HG03139 (cell line): ENCODE measurements around the gene MPO.

ENCODE experiments used
- ATAC-seq: cut with Tn5 transposase; IDR thresholded peaks from one replicate; pipeline ENCODE4 v1.9.1; 2021; ENCODE audit not compliant: unreplicated experiment

MPO gene, protein sequence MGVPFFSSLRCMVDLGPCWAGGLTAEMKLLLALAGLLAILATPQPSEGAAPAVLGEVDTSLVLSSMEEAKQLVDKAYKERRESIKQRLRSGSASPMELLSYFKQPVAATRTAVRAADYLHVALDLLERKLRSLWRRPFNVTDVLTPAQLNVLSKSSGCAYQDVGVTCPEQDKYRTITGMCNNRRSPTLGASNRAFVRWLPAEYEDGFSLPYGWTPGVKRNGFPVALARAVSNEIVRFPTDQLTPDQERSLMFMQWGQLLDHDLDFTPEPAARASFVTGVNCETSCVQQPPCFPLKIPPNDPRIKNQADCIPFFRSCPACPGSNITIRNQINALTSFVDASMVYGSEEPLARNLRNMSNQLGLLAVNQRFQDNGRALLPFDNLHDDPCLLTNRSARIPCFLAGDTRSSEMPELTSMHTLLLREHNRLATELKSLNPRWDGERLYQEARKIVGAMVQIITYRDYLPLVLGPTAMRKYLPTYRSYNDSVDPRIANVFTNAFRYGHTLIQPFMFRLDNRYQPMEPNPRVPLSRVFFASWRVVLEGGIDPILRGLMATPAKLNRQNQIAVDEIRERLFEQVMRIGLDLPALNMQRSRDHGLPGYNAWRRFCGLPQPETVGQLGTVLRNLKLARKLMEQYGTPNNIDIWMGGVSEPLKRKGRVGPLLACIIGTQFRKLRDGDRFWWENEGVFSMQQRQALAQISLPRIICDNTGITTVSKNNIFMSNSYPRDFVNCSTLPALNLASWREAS

DNA sequence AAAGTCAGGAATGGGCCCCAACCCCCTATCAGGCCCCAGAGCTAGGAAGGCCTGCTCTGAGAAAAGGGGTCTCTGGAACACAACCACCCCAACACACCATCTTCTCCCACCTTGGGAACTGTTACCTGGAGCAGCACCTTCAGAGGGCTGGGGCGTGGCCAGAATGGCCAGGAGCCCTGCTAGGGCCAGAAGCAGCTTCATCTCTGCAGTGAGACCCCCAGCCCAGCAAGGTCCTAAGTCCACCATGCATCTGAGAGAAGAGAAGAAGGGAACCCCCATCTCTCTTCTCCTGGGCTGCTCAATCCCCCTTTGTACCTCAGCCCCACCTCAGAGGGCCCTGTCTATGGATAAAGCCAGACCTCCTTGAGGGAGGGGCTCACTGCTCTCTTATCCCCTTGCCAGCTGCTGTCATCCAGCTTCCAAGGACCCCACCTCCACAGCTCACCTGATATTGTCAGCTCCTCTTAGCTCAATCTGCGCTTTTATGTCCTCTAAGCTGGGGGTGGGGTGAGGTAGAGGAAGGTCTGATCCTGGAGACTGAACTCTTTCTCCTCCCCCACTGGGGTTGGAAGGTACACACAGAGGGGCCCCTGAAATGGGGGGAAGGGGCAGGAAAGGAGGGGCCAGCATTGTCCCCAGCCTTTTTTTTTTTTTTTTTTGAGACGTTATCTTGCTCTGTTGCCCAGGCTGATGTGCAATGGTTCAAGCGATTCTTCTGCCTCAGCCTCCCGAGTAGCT is at the start of gene MPO:
Gene MPO, minus strand, starts transcription at position 456 of the 738 bp plus-strand sequence. Its CDS starts 177 bp downstream, at position 279.
- ATAC-seq, result no peak

GRCh38 chr17:58329810-58330537 is 49.2 kb upstream of the MPO start:
- no peak for ATAC-seq

DNA sequence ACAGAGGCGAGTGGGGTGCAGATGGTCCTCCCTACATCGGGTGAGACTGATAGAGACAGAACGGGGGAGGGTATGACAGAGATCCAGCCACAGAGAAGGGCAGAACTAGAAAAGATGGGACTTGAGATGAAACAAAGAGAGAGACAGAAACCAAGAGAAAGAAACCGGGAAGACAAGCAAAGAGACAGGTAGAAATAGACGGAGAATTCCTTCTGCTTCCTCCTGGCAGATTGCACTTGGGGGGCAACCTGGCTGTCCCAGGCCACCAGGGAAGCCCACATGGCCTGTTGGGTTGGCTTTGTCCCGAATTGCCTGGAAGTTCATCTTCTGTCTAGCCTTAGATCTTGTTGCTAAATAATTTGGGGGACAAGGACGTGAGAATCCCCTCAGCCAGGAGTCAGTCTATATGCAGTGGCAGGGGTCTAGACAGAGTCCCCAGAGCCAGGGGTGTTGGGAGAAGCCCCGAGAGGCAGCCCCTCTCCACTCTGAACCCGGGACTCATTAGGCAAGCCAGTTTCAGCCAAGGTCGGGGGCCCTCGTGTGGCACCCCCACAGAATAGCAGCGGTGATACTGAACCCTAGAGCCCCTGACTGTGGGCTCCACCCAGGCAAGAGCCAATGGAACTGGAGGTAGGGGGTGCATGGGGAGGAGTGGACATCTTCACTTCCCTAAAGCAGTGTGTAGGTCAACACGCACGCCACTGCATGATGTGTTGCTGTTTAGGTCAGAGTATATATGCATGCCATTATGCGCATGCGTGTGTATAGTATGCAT is 48.5 kb upstream of the MPO start:
- peak; percentile 33 for ATAC-seq

DNA sequence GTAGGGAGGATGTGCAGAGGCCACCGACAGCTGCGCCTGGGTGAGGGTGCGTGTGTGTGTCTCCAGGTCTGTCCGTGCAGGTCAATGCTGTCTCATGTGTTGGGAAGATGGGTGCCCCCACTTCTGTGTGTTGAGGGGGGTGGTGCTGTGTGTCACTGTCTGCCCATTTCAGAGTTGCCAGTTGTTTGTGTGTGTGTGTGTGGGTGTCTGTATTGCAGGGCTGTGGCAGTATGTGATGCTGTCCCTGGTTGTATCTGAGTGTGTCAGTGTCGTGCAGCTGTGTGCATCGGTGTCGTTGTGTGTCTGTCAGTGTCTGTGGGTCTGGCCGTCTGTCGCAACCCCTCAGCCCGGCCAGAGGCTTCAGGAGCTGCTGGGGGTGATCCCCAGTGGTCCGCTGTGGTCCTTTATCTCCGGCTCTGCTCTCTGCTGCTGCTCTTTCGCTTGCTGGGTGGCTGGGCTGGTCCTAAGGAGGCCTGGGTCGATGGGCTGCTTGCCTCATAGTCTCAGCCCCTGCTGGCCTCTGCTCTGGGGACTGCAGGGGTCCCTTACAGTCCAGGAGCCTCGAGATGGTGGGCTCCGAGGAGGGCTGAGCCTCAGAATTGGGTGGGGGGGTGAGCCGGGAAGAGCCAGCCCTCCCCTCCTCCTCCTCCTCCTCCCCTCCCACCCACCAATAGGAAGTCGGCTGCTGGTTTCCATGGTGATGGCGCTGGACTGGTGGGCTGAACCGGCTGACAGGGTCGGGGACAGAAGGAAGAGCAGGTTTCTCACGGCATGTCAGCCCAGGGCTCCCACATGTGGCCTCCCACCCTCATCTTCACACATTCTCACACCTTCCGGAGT is 47.7 kb upstream of the MPO start, which contains the start of gene TSPOAP1:
Gene TSPOAP1, minus strand, starts transcription at position 601 of the 840 bp plus-strand sequence. CDS start 875 bp downstream, outside the sequence.
- no peak for ATAC-seq

DNA sequence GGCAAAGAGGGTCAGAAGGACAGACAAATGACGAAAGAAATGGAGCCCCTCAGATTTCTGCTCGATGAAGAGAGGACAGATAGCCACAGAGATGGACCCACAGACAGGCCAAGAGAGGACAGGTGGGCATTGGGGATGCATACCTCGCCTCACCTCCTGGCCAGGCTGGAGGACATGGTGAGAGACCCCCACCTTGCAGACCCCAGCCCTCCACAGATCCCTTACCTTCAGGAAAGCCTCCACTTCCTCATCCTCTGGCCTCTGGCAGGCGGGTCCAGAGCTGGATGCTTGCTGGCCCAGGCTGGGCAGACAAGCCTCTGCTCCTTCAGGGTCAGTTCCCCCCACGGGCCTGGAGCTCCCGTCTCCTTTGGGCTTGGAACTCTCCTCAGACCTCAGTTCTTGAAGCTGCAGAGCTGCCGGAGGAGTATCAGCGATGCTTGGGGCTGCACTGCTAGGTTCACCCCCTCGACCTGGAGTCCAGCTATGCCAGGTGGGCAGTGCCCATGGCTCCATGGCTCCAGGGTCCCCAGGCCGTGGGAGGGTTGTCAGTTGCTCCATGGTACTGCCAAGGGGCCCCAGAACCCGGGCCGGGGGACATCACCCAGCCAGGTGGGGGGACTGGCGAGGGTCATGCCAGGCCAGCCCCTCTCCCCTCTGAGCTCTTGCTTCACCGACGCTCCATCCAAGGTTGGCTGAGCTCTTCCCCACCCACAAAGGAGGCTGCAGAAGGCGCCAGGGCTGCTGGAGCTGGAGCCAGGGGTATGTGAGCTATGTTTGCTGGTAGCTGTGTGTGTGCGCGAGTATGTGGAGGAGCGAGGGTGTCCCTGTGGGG is 46.8 kb upstream of the MPO start:
- ATAC-seq, result no peak

DNA sequence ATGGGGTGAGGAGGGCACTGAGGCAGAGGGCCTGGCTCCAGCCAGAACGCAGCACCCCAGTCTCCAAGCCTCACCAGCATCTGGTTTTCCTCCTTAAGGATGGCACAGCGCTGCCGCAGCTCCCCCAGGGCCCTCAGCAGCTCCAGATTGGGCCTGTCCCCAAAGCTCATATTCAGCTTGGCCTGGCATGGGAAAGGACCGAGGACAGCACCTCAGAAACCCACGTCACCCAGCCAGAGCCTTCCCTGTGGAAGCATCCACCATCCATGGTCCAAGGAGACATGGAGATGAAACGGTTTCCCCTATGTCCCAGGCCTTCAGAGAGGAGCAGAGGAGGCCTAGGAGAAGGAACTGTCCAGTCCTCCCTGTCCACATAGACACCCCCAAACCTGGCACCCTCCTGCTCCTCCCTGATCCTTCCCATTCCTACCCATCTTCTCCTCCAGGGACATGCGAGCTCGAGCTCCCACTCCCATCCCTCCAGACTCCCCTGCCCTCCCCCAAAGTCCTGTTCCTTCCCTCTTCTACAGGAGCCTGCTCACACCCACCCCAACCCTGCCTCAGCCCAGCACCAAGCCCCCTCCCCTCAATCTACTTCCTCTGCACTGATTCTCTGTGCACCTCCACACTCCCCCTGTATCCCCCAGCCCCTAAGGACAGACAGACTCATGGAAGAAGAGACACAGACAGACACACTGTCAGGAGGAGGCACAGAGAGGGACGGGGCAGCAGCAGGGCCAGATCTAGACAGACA is 46.1 kb upstream of the MPO start:
- no peak for ATAC-seq

DNA sequence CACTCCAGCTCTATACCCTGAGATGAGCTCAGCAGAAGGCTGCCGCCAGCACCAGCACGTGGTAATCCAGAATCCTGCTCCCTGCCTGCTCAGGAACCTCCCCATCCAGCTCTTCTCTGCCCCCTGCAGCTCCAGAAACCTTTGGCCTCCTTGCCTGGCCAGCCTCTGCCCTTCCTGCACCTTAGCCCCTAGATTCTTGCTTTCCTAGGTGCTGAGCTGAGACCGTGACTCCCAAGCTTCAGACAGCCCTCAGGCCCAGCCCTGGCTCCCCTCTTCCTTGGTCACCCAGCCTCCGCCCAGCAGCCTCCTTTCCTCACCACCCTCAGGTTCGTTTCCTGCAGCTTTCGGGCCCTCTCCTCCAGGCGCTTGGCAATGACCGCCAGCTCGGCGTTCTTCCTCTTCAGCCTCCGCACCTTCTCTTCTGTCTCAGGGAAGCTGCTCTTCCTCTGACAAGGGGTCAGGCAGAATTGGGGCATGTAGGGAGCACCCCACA is 45.3 kb upstream of the MPO start:
- no peak for ATAC-seq

- ATAC-seq, result no peak
These were observed 44.6 kb upstream of the MPO start for GRCh38 chr17:58325289-58325726.

DNA sequence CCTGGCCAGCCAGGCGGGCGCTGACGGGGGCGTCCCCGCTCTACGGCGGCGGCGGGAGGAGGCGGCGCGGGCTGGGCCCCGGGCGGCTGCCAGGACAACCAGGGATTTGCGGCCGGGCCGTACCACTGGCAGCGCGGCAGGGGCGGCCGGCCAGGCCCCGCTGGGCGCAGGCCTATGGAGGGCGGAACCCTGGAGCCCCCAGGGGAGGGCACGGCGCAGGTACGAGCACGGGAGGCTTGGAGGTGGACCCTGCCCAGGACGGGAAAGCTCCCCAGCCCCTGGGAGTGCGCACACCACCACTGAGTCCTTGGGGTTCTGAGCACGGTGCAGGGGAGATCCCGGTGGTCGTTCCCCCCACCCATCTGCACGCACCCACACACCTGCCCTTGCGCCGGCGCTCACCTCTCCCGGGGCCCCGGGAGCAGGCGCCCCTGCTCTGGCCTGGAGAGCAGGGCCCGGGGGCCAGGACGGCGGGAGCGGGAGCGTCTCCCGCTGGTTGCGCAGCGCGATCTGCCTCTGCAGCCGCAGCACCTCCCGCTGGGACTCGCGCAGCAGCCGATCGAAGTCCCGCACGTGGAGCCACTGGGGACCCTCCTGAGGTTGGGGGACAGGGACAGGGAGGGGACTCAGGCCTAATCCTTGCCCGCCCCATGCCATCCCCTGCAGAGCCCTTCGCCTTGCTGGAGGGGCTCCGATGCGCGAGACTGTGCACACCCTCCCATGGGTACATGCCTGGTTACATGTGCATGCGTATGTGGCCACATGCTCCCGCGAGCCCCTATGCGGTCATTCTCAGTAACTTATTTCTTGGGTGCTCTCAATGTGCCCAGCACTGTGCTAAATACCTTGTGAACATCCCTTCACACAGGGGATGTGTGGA is 43.9 kb upstream of the MPO start:
- no peak for ATAC-seq

GRCh38 chr17:58324056-58324408 is 43.3 kb upstream of the MPO start:
- ATAC-seq, result no peak

GRCh38 chr17:58323366-58324055 is 42.8 kb upstream of the MPO start:
- ATAC-seq, result no peak

- no peak for ATAC-seq
These were observed 41.9 kb upstream of the MPO start for GRCh38 chr17:58322581-58323185.

- ATAC-seq, result no peak
These were observed 41.1 kb upstream of the MPO start for GRCh38 chr17:58321571-58322525.
